ENCODE results near the gene HECW1.
"Not testable (repeated sequence)": the region's sequence is repeated elsewhere in the genome, so short reads cannot be mapped to it uniquely, and the experiment has no call there.

- not testable (repeated sequence) for TF ChIP-seq CTCF (IDR thresholded peaks at IDR 0.05 in 4 of 5, conservative IDR thresholded peaks at IDR 0.05 in 1 of 5); POLR2A (IDR thresholded peaks at IDR 0.05)
These were observed 98.1 kb downstream of the HECW1 start for GRCh38 chr7:43210539-43210938.
